HG02642 (cell line): ENCODE measurements around the gene GPR149.
"Not testable (repeated sequence)": the region's sequence is repeated elsewhere in the genome, so short reads cannot be mapped to it uniquely, and the experiment has no call there.

Source experiments
- ATAC-seq: cut with Tn5 transposase; IDR thresholded peaks from one replicate; pipeline ENCODE4 v1.9.1; 2021; ENCODE audit warnings: mild to moderate bottlenecking; ENCODE audit not compliant: unreplicated experiment, poor library complexity

GPR149 gene, protein sequence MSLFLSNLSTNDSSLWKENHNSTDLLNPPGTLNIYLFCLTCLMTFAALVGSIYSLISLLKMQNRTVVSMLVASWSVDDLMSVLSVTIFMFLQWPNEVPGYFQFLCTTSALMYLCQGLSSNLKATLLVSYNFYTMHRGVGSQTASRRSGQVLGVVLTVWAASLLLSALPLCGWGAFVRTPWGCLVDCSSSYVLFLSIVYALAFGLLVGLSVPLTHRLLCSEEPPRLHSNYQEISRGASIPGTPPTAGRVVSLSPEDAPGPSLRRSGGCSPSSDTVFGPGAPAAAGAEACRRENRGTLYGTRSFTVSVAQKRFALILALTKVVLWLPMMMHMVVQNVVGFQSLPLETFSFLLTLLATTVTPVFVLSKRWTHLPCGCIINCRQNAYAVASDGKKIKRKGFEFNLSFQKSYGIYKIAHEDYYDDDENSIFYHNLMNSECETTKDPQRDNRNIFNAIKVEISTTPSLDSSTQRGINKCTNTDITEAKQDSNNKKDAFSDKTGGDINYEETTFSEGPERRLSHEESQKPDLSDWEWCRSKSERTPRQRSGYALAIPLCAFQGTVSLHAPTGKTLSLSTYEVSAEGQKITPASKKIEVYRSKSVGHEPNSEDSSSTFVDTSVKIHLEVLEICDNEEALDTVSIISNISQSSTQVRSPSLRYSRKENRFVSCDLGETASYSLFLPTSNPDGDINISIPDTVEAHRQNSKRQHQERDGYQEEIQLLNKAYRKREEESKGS

DNA sequence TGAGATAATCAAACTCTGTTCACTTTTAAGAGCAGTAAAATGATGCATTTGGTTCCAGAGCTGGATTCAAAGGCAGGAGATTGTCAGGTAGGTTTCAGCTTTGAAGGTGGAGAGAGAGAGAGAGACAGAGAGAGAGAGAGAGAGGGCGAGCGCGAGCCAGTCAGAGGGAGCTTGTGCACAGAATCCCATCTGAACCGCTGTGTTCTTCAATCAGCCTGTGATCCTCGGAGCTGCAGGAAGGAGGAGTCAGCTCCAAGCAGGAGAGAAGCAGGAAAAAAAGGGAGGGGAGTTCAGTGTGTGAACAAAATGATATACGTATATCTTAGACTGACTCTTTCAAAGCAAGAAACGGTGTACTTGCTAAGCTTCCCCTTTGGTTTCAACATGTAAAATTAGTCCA is at the start of gene GPR149:
TSS of gene GPR149 (minus strand) at position 177 of the 400 bp plus-strand sequence. CDS start 575 bp downstream, outside the sequence.
- ATAC-seq = no peak

GRCh38 chr3:154473769-154474168 is 43.8 kb upstream of the GPR149 start:
- no peak for ATAC-seq

DNA sequence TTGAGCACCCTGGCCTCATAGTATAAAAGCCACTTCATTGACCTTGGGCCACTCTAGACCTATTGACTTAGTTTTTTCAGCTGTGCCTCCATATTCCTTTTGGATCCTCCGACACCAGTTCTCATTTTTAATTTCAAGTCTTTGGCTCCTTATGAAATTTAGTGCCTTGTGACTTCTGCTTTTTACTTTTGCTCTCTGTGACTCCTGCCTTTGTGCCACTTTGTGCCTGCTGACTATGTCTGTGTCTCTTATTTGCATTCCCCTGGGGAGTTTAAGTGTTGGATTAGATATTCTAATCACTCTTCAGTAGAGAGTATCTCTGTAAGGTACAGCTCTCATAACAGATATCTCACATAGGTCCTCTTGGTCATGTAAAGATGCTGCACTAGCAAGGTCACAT is 39.6 kb upstream of the GPR149 start:
- no peak for ATAC-seq

DNA sequence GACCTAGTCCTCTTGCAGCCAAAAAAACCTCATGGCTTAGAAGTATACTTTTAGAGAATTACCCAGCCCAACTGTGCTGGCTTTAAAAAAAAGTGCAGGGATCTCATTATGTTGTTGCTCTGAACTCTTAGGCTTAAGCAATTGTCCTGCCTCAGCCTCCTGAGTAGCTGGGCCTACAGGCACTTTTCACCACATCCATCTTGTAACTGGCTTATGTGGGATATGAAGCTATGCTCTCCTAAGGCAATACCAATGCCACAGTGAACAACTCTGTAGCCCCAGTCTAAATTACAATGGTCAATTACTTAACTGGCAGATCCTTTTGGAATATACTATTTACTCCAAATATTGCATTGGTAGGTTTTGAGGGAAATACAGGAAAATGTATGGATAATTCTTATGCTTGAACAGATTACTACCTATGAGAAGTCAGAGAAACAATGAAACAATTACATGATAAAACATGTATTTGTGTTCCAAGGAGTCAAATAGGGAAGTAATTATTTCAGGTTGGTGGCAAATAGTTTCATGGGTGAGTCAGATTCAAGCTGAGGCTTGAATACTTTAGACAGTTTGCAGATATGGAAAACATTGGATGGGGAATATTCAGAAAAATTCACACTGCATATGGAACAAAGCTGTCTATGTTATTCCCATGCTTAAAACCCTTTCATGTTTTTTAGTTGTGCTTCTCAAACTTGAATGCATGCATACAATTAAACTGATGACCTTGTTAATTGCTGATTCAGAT is 34.6 kb upstream of the GPR149 start:
- ATAC-seq = no peak

DNA sequence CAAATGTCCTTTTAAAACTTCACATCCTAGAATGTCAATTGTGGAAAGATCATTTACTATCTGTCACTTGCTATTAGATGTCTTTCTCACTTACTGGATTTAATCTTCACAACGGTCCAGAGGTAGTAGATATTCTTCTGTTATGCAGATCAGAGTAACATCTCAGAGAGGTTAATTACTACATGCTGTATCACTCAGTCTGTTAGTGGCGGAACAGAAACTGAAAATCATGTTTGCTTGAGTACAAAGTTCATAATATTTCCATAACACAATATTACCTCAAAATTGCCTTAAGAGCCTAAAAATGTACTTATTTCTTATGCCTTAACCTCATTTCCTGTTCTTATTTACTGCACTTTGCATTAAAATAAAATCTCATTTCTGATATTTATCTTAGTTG is 28.6 kb upstream of the GPR149 start:
- ATAC-seq = no peak

DNA sequence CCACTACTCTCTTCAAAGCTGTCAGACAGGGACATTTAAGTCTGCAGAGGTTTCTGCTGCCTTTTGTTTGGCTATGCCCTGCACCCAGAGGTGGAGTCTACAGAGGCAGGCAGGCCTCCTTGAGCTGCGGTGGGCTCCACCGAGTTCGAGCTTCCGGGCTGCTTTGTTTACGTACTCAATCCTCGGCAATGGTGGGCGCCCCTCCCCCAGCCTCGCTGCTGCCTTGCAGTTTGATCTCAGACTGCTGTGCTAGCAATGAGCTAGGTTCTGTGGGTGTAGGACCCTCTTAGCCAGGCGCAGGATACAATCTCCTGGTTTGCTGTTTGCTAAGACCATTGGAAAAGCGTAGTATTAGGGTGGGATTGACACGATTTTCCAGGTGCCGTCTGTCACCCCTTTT is 9.1 kb upstream of the GPR149 start:
- not testable (repeated sequence) for ATAC-seq

- no peak for ATAC-seq
Observed at GRCh38 chr3:154431043-154431442, 1.1 kb upstream of the GPR149 start.

GRCh38 chr3:154428286-154429206 is 1.4 kb downstream of the GPR149 start:
- ATAC-seq = no peak

DNA sequence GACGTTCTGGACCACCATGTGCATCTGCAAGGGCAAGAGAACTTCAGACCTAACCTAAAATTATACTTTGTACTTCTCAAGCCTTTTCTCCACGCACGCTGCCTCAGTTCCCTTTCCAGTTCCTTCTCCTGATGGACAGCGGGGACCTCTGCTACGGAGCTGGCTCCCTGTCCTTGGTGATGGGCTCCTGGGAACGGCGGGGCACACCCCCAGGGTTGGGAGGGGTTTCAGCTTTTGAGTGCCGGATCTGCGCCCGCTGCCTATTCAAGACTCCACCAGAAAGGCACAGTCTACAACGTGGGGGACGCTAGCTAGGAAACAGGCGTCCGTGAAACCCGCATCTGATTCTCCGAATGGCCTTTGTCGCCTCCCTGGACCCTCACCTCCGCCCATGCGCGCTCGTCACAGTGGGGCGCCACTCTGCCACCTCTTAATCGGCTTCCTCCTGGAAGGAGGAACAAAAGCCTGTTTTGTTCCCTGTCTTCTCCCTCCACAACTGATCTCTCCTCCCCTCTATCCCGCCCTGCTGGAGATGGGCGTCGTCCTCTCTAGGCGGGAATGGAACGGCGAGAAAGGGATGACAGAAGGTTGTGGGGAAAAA is 2.2 kb downstream of the GPR149 start:
- no peak for ATAC-seq

DNA sequence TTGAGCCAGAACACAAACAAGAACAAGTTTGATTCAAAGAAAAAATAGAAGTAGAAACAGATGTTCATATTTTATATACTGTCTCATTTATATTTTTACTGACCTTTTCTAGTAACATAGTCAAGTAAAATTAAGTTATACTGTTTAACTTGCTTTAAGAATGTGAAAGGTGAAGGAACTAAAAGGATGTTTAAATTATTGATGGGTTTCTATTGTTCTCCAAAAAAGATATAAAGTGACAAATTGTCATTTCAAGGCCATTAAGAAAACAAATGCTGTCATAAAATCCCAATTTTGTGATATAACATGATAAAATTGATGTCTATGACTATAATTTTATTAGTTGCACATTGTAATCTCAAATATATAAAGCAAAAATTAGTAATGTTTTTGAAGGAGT is 7.3 kb downstream of the GPR149 start:
- ATAC-seq = no peak

GRCh38 chr3:154421083-154421482 is 8.9 kb downstream of the GPR149 start:
- ATAC-seq = no peak

GRCh38 chr3:154398084-154398967 is 31.7 kb downstream of the GPR149 start:
- peak; percentile 94 for ATAC-seq

GRCh38 chr3:154389861-154390260 is 40.1 kb downstream of the GPR149 start:
- no peak for ATAC-seq

GRCh38 chr3:154384479-154384878 is 45.5 kb downstream of the GPR149 start:
- no peak for ATAC-seq

GRCh38 chr3:154378311-154378710 is 51.7 kb downstream of the GPR149 start:
- ATAC-seq = no peak

DNA sequence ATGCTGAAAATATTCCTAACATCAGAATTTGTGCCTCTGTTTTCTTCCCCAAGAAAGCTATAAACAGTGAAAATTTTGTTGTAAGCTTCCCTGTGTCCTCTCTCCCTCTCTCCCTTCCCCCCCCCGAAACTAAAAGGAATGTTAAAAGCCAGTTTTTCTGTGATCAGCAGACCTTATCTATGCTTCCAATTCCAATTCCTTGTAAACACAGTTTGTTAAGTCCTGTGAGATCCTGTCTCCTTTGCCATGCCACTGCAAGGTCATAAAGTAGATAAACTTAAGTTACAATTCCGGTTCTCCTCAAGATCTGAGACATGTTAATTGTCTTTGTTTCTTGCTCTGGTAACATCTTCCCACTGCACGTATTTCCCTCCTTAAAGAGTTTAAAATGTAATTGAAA is 62.8 kb downstream of the GPR149 start:
- ATAC-seq = no peak

DNA sequence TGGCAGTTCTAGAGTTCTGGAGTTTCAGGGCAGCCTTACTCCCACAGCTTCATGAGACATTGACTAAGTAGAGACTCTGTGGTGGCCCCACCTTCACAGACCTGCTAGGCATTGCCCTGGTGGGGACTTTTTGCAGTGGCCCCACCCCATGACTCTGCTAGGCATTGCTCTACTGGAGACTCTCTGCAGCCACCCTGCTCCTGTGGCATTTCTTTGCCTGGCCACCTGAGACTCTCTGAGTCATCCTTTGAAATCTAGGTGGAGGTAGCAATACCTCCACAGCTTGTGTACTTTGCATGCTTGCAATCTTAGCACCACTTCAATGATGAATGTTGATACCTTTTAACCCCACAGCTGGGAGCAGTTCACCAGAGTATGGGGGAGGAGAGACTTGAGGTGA is 65.1 kb downstream of the GPR149 start:
- no peak for ATAC-seq

- ATAC-seq = no peak
Observed at GRCh38 chr3:154361099-154361498, 68.9 kb downstream of the GPR149 start.

- no peak for ATAC-seq
Observed at GRCh38 chr3:154356009-154356408, 74.0 kb downstream of the GPR149 start.
